Neural progenitor cell (in vitro differentiated cells): ENCODE measurements around the gene LIN9.

Experiments
- EZH2 ChIP-seq: fragments of 200-600 bp; sonication (generic); IDR thresholded peaks from 2 replicates; pipeline ENCODE4 v1.6.1; 2017; ENCODE audit warnings: antibody characterized with exemption, mild to moderate bottlenecking, moderate library complexity
- EZH2phosphoT487 ChIP-seq: fragments of 200-600 bp; sonication (generic); IDR thresholded peaks from 2 replicates; pipeline ENCODE4 v1.6.1; 2017; ENCODE audit warnings: antibody characterized with exemption
- TF ChIP-seq, protein P1 (sequence below): fragments of 200-600 bp; sonication (generic); IDR thresholded peaks from 2 replicates; pipeline ENCODE4 v1.5.1; 2017; ENCODE audit warnings: antibody characterized with exemption, mild to moderate bottlenecking

DNA sequence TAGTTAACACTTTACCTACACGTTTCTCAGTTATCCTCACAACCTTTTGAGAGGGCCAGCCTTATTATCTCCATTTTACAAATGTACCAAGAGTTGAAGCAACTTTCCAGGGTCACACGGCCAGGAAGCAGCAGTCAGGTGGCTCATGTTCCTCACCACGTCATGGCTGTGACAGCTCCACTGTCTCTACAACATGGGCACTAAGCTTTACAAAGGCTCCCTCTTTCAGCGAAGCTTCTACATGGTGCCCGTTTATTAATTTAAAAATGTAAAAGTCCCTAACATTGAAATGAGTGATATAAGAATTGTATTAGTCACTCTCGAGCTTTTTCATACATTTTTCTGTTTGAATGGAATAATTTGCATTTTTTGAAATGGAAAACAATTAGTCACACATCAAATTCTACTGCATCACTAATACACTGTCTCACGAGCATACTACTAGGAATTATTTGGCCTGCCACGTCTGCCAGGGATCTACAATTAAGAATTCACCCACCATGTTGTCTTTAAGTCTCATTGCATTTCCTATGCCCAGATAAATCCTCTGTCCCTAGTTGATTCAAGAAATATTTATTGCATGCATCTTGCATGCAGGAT, 28.4 kb upstream of the LIN9 start:
- TF ChIP-seq, protein P1, sequence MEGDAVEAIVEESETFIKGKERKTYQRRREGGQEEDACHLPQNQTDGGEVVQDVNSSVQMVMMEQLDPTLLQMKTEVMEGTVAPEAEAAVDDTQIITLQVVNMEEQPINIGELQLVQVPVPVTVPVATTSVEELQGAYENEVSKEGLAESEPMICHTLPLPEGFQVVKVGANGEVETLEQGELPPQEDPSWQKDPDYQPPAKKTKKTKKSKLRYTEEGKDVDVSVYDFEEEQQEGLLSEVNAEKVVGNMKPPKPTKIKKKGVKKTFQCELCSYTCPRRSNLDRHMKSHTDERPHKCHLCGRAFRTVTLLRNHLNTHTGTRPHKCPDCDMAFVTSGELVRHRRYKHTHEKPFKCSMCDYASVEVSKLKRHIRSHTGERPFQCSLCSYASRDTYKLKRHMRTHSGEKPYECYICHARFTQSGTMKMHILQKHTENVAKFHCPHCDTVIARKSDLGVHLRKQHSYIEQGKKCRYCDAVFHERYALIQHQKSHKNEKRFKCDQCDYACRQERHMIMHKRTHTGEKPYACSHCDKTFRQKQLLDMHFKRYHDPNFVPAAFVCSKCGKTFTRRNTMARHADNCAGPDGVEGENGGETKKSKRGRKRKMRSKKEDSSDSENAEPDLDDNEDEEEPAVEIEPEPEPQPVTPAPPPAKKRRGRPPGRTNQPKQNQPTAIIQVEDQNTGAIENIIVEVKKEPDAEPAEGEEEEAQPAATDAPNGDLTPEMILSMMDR: no peak
- TF ChIP-seq EZH2 (no peak), EZH2phosphoT487 (no peak)
